NCI-H2171 treated with DMSO at 0.1 percent for 48 hours (cell line): ENCODE results near the gene HIBCH.
A peak's percentile ranks its signal among the peaks of the same experiment; 100 is the strongest.
"Not testable (repeated sequence)": the region's sequence is repeated elsewhere in the genome, so short reads cannot be mapped to it uniquely, and the experiment has no call there.

Experiments used
- DNase-seq: peaks from one replicate; lab custom pipeline; 2025; lab: John Stamatoyannopoulos, UW

Gene HIBCH

DNA sequence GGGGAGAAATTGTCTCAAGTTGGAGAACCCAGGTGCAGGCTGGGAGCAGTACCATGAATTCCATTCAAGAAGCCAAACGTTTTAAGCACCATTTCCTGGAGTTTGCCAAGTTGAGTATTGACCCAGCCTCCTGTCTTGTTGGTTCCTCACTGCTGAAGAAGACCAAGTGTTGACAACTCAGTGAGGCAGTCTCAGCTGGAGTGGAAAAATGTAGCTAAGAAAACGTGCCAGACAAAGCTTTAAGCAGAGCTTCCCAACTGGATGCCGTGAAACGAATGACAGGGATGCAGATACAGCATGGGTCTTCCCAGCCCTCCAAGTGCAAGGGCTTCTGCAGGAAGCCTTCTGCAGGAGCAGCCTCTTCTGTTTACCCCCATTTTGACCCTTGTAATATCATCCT lies 23.0 kb upstream of the HIBCH start:
- no peak for DNase-seq

DNA sequence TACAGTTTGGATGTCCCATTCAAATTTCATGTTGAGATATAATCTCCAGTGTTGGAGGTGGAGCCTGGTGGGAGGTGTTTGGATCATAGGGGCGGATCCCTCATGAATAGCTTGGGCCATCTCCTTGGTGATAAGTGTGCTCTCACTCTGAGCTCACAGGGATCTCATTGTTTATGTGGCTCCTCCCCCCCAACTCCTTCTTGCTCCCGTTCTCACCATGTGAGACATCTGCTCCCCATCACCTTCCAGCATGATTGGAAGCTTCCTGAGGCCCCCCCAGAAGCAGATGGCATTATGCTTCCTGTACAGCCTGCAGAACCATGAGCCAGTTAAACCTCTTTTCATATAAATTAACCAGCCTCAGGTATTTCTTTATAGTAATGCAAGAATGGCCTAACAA lies 20.7 kb upstream of the HIBCH start:
- peak; percentile 13 for DNase-seq

DNA sequence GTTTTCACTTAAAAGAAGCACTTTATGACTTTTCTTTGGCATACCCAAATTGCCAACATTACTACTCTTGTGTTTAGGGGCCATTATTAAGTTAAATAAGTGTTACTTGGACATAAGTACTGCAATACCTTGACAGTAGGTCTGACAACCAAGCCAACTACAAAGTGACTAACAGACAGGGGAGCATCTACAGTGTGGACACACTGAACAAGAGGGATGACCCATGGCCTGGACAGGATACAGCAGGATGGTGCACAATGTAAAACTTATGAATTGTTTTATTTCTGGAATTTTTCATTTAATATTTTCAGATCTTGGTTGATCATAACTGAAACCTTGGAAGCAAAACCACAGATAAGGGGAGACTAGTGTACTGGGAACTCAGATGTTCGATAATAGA lies 19.8 kb upstream of the HIBCH start:
- no peak for DNase-seq

DNA sequence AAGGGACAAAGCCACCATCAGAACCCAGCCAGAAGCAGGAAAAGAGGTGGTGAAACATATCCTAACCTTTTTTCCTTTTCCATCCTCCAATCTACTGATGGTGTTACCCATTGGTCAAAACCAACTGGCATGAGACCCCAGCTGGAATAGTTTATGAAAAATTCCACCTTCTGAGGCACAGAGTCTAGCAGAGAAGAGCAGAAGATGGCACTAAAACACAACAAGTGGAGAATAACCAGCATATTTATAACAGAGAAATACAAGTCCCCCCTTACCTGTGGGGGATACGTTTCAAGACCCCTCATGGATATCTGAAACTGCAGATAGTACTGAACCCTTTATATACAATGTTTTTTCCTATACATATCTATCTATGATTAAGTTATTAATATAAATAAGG lies 18.8 kb upstream of the HIBCH start:
- DNase-seq, result no peak

DNA sequence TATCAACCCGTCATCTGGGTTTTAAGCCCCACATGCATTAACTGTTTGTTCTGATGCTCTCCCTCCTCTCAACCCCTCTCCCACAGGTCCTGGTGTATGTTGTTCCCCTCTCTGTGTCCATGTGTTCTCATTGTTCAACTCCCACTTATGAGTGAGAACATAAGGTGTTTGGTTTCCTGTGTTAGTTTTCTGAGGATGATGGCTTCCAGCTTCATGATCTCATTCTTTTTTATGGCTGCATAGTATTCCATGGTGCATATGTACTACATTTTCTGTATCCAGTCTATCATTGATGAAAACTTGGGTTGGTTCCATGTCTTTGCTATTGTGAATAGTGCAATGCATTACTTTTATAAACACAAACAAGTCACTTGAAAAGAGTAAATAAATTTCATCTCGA lies 16.8 kb upstream of the HIBCH start:
- DNase-seq, result no peak

DNA sequence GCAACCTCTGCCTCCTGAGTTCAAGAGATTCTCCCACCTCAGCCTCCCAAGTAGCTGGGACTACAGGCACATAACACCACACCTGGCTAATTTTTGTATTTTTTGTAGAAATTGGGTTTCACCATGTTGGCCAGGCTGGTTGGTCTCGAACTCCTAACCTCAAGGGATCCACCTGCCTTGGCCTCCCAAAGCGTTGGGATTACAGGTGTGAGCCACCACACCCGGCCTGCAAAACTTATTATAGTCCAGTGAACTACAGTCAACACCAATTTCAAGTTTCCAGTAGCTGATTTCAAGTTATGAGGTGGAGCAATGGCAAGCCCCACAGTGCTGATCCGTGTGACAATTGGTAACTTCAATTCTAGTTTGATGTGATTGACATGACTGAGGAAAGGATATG lies 16.0 kb upstream of the HIBCH start:
- DNase-seq, result not testable (repeated sequence)

DNA sequence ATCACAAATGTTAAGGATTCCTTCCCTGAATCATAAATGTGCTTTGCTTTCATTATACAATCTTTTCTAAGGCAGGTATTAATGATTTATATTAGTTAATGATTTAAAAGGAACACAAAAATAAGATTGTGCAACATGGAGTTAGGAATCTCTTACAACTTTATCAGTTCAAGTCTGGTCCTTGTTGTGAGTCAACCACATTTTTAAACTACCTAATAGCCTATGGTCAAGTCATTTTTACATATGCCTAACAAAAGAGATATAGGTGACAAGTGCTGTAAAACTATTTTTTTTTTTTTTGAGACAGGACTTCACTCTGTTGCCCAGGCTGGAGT lies 15.6 kb upstream of the HIBCH start:
- no peak for DNase-seq

DNA sequence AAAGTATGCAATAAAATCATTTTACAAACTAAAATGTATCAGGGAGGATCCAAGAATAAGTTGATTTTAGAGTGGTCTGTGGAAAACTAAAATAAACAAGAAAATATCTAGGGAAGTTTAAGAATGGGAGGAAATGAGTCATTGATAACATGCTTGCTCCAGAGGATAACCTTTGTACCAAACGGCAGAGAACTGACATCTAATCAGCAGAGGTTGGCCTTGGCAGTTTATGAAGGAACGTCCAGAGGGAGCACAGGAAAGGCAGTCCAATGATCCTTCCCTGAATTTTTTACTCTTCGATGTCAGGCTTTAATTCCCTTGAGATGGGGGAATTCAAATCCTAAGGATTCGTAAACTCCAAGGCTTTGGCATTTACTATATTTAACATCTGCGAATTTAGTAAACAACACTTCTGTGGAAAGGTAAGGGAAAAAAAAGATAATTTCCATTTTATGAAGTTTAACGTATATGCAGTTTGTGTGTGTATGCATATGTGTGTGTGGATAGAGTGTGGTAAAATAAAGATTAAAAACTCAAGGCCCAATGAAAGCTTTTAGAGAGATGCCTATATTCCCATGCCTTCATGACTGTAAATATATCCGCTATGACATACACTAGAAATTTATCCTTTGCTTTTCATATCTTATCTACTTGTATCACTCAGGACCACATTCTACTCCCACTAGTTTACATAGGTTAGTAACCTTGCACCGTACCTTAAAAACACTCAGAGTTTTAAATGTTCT lies 15.0 kb upstream of the HIBCH start:
- no peak for DNase-seq

DNA sequence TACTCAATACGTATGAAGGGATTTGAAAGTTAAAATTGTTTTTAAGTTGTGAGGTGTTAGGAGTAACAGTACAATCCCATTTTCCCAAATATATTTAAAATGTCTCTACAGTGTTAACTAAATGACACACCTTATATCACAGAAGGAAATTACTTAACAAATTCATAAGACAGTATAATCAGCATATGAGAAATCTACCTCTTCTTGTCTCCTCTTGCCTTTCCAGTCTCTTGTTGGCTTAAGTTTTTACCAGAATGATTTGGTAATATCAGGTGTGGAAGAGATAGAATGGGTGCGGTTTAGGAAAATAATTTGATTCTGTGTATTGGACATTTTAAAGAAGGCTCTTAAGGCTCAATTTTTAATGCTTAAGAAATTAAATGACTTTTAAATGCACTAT lies 14.3 kb upstream of the HIBCH start:
- no peak for DNase-seq

DNA sequence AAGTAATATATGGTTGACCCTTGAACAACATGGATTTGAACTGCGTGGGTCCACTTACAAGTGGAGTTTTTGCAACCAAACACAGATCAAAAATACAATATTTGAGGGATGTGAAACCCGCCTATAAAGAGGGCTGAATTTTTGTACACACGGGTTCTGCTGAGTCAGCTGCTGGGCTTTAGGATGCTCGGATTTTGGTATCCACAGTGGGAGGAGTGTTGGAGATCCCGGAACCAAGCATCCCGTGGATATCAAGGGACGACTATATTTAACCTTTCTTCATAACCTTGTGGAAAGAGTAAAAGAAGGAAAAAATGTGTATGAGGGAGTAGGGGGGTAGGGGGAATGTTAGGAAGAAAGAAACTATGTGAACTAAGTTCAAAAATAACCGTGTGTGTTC lies 13.8 kb upstream of the HIBCH start:
- no peak for DNase-seq

DNA sequence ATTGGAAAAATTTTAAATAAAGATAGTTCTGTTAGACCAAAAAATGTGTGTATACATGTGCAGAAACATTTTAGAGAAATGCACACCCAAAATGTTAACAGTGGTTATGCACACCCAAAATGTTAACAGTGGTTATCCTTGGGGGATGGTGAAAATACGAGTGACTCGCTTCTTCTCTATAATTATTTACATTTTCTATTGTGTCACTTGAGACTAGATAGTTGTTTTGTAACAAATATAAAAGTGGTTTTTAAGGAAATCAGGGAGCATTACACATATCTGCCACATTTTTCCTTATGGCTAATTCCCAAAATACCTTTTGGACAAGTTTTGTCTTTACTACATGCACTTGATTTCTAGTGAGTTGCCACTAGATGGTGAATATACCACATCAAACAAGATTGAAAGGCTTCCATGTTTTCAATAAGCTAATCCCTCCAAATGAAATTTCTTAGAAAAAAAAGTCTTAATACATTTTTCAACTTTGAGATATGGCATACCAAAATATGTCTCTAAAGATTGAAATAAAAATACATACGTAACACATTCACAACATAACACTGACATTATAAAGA lies 9.0 kb upstream of the HIBCH start:
- no peak for DNase-seq

DNA sequence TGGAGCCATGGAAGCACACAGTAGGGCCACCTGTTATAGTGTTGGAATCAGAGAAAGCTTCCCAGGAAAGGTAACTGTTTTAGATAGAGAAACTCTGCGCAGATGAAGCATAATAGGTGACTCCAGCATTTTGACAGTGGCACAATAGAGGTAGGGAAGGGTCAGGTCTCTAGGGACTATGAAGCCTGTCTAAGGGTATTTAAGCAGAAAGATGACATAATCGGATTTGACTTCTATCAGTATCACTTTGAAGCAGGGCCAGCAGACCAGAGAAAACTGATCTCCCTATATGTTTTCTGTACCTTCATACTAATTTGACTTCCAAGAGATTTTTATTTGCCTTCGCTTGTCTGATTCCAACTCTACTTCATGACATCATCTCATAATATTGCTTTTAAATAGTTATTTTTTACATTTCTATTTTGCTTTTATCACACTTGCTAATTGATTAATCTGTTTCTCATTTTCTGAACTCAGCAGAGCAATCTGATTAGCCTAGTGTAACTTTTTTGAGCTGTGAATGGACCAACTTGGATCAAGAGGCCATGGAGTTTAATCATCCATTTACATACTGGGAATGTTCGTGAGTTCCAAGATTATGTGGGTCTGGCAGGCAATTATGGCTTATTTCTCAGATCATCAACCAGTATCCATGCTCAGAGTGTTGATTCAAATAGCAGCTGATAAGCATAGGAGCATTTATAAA lies 8.4 kb upstream of the HIBCH start:
- DNase-seq, result no peak

DNA sequence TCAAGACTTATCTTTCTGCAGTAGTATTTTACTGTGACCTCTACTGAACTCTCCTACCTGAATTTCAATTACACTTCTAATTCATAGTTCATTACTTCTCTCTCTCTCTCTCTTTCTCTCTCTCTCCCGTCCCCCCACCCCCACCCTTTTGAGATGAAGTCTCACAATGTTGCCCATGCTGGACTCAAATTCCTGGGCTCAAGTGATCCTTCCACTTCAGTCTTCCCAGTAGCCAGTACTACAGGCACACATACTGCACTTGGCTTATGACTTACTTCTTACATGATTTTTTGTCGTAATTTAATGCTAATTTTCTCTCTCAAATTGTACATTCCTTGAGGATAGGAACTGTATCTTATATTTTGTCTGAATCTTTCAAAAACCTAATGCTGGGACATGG lies 6.0 kb upstream of the HIBCH start:
- DNase-seq, result no peak

DNA sequence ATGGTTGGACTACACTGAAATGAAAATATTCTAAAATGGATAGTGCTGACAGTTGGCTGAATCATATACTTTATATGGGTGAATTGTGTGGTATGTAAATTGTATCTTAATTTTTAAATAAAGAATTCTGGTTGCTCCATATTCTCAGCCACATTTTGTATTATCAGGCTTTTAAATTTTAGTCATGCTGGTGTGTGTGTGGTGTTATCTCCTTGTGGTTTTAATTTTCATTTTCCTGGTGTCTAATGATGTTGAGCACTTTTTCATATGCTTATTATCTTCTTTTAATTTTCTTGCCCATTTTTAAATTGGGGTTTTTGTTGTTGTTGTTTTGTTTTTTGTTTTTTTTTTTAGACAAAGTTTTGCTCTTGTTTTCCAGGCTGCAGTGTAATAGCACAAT lies 3.8 kb upstream of the HIBCH start:
- DNase-seq, result no peak

DNA sequence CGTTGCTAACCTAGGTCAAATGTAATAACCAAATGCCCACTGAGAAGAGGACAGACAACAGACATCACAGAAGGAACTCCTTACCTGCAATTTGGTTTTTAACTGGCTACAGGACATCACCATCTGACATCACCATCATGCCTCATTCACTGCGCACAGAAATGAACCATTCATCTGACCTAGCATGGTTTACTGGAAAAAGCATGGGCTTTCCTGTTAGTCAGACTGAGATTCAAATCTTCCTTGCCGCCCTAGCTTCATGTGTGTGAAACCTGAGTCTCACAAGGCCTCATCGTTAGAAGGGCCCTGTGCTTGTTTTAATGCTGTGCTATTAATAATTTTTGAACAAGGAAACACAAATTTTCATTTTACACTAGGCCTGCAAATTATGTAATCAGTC lies 1.1 kb upstream of the HIBCH start:
- DNase-seq, result no peak

DNA sequence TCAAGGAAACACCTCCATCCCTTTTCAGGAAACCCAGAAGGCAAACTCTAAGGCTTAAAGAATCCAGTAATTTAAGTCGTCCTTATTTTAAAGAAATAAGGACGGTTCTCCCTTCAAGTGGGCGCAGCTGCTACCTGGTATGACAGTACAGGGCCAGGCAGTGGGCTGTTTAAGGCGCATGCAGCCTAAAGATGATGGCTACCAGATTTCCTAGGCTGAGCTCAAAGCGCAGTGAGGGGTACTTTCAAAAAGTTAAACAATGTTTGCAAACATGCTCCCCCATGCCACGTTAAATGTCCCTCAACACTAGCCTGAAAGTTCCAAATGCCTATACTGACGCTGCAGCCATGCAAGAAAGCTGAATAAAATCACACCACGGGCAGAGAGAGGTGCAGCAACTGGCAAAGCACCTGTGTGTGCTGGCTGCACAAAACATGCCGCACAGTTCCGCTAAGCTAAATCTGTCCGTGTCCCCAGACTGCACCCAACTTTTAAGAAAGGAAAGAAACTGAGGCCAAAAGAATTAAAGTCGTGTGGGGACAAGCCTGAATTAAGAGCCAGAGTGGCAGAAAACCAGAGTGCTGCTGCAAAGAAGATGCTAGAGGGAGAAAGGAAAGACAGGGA lies 583 bp downstream of the HIBCH start:
- peak; percentile 54 for DNase-seq

DNA sequence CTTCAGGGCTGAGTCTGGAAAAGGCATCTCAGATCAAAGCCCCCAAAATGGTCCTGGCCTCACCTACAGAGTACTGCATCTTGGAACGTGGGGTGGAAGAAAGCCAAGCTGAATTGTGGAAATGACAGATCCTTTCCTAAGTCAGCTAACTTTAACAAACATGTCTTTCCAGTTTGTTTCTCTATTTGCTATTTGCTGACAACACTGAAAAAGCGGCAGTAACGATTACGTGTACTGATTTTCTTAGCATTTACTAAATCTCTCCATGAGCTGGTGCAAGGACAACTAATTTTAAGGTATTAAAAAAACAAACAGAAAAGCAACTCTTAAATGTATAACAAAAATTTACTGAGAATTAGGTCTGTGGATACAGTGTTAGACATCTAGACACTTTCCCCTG lies 1.1 kb downstream of the HIBCH start:
- no peak for DNase-seq

DNA sequence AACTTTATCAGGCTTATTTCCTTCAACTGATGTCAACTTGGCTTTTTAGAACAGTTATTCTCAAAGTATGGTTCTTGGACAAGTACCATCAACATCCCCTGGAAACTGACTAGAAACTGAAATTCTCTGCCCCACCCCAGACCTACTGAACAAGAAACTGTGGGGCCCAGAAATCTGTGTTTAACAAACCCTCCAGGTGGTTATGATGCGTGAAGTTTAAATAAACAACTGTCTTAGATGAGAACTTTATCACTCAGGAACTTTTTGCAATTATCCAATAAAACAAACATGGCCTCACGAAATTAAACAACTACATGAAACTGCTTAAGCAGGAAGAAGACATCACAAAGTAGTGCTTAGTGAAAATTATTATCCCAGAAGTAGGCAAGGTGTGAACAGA lies 4.4 kb downstream of the HIBCH start:
- DNase-seq, result no peak

DNA sequence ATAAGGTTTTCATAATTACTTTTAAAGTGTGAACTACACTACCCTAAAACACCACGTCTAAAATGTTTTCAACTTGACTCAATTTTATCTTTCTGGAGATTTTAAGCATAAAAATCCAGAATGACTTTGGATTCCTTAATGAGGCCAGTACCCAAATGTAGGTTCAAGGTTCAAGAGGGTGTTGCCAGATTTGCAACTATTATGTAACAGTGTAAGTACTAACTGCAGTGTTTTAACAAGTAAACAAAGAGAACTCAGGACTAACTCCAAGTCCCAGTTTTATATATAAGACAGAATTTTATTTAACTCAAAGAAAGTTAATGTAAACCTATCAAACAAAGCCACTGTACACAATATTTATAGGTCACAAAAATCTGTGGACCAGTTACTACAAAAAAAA lies 5.7 kb downstream of the HIBCH start:
- DNase-seq, result no peak

DNA sequence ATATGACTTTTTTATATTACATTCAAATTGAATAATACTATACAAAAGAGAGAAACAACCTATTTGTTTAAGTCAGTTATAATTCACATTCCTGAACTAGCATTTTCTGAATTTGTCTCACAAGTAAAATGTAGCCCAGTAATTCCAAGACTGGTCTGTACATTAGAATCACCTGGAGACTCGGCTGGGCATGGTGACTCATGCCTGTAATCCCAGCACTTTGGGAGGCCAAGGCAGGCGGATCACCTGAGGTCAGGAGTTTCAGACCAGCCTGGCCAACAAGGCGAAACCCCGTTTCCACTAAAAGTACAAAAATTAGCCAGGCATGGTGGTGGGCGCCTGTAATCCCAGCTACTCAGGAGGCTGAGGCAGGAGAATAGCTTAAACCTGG lies 7.0 kb downstream of the HIBCH start:
- not testable (repeated sequence) for DNase-seq

DNA sequence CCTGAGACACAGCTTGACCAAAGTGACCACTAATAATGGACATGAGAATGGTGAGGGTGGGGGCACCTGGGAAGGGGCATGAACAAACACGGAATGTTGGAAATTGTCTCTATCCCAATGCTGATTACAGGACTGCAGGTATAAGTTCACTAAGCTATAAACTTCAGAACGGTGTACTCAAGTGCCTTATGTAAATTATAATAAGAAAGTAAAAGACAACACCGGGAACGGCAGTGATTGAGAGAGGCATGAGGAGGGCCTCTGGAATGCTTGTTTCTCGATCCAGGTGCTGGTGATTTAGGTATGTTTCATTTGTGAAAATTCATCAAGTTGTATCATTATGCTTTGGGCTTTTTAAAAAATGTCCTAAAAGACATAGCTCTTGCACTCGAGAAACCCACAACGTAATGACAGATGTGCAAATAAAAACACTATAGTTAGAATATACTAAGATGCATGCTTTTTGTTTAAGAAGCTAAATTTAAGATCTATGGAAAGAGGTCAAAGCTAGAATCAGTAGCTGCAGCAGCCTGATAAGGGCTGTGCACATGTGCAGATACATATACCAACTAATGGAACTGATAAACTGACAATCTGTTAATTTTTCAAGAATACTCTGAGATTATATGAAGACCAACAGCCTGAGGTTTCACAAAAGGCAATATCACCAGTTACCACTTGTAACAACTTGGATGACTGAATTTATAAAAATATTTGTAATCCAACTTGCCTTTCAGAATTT lies 7.6 kb downstream of the HIBCH start:
- no peak for DNase-seq

DNA sequence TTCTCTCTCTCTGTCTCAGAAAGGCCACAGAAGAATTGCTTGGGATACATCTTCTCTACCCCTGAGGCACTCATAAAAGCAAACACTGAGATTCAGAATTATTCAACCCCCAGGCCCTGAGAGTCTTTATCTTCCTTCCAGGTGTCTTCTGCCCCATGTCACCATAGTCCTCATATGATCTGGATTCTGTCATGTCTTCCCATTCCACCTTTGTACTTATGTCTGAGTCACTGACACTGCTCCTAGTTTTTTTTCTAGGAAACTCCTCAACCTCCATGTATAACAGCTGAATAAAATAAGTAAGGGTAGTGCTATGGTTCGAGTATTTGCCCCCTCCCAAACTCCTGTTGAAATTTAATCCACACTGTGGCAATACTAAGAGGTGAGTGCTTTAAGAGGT lies 11.6 kb downstream of the HIBCH start:
- DNase-seq, result no peak

DNA sequence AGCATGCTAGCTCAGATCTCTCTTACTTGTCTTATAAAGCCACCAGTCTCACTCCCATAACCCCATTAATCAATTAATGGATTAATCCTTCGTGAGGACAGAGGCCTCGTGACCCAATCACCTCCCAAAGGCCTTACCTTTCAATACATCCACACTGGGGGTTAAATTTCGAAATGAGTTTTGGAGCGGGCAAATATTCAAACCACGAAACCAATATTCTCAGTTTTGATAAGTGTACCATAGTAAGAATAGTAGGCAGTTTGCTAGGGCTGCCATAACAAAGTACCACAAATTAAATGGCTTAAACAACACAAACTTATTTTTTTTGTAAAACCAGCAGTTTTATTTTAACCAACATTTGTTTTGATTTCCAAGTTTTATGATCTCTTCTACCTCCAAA lies 15.2 kb downstream of the HIBCH start:
- no peak for DNase-seq
